GM11168 (cell line): ENCODE data around the gene CYP2A7.
"Not testable (repeated sequence)": the region's sequence is repeated elsewhere in the genome, so short reads cannot be mapped to it uniquely, and the experiment has no call there.

Source experiments
- in situ Hi-C: fragments of 300-500 bp; cut with MboI; formaldehyde crosslinking; loops from one replicate; pipeline ENCODE4 v1.12.0; 2022; ENCODE audit warnings: low sequenced_read_pairs; ENCODE audit not compliant: unreplicated experiment

The CYP2A7 gene

DNA sequence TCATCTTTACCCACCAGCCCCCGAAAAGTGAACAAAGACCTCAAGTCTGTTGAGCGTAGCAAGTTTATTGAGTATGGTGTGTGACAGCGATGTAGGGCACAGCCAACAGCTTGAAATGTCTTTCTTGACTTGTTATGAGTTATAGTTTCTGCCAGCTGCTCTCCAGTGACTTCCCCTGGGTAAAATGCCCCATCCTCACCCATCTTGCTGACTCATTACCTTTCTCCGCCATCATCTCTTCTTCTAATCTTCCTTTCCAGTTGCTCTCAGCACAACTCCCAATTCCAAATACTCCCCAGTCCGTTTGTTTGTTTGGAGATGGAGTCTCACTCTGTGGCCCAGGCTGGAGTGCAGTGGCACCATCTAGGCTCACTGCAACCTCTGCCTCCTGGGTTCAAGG is 18.5 kb upstream of the CYP2A7 start:
- in situ Hi-C loops: not testable (repeated sequence)

- in situ Hi-C loops: not testable (repeated sequence)
Measured at GRCh38 chr19:40899964-40900363, 17.9 kb upstream of the CYP2A7 start.

DNA sequence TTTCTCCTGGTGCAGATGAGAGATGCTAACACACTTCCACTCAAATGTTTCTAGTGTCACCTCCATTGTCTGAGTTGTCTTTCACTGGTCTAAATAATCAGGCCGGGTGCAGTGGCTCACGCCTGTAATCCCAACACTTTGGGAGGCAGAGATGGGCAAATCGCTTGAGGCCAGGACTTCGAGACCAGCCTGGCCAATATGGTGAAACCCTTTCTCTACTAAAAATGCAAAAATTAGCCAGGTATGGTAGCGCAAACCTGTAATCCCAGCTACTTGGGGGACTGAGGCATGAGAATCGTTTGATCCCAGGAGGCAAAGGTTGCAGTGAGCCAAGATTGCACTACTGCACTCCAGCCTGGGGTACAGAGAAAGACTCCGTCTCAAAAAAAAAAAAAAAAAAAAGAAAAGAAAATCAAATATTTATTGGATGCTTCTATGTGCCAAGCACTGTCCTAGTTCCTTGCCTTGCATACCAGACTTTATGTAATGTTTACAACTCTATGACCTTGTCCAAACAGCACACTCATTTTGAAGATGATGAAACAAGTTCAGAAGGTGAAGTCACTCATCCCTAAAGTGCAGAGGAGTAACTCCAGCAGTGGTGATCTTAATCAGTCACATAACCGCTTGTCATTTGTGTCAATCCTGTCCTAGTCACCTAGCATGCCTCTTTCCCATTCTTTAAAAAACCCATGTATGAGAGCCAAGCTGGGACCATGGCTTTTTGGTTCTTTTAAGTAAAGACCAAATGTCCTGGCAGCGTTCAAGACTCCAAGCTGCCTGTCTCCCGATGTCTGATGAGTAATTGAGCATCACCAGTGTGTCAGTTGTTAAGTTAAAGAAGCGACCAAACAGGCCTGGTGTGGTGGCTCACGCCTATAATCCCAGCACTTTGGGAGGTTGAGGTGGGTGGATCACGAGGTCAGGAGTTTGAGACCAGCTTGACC is 15.1 kb upstream of the CYP2A7 start:
- in situ Hi-C loops: not testable (repeated sequence)

DNA sequence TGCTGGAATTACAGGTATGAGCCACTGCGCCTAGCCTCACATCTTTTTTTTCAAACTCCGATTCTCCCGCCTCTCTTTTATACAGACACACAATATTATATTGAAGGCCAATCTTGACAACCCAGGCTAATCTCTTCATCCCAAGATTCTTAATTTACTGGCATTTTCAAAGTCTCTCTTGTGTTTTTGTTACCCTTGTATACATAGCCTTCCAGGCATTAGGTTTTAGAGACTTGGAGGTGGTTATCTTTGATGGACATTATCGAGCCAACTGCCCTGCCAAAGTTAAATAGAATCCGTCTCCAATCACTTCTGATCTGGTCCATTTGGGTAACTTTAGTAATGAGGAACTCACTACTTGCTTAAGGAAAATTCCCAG is 14.4 kb upstream of the CYP2A7 start:
- in situ Hi-C loops: no loop called here

- in situ Hi-C loops: no loop called here
Measured at GRCh38 chr19:40893112-40893511, 11.1 kb upstream of the CYP2A7 start.

GRCh38 chr19:40889366-40889765 is 7.3 kb upstream of the CYP2A7 start:
- in situ Hi-C loops: no loop called here

- in situ Hi-C loops: no loop called here
Measured at GRCh38 chr19:40888191-40888590, 6.2 kb upstream of the CYP2A7 start.

DNA sequence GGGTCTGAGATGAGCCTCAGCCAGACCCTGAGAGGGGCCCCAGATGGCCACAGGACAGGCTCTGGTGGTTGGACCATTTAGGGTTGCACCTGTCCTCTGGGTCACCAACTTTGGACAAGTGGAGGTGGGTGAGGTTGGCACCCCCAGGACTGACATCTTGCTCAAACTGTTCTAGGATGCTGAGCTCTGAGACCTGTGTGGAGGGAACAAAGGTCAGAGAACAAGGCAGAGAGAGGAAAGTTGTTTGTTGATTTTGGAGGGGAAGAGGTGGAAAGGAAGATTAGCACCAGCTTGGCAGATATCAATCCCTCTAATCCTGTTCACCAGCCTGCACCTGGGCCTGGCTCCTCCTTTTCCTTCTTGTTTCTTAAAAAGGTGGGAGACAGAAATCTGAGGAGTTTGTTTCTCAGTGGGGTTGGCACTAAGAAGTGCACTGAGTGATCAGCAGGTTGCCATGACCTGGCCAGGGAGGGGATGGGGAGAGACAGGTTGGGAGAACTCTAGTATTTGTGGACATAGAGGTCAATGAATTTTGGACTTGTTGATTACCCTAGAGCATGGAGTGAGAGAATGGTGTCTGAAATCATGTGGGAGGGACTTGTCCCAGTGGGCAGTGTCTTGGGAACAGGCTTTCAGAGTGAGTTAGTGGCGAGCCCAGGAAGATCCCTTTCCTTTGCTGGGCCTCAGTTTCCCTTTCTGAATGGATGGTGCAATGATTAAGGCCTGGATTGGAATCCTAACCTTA is 2.3 kb upstream of the CYP2A7 start:
- in situ Hi-C loops: loop anchor here (5.0 kb wide), 1 partner anchor 37 kb away; no protein-coding TSS in a partner anchor

- in situ Hi-C loops: not testable (repeated sequence)
Measured at GRCh38 chr19:40879349-40879748, 2.7 kb downstream of the CYP2A7 start.

GRCh38 chr19:40875526-40875951 is 6.5 kb downstream of the CYP2A7 start:
- in situ Hi-C loops: not testable (repeated sequence)

GRCh38 chr19:40874874-40875273 is 7.2 kb downstream of the CYP2A7 start:
- in situ Hi-C loops: not testable (repeated sequence)

DNA sequence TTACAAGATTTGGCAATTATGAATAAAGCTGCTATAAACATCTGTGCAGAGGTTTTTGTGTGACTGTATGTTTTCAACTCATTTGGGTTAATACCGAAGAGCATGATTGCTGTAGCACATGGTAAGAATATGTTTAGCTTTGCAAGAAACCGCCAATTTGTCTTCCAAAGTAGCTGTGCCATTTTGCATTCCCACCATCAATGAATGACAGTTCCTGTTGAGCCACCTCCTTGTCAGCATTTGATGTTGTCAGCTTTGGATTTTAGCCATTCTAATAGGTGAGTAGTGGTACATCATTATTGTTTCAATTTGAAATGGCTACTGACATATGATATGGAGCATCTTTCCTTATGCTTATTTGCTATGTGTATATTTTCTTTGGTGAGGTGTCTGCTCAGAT is 8.2 kb downstream of the CYP2A7 start:
- in situ Hi-C loops: not testable (repeated sequence)

GRCh38 chr19:40872209-40872608 is 9.8 kb downstream of the CYP2A7 start:
- in situ Hi-C loops: no loop called here

GRCh38 chr19:40867701-40868100 is 14.3 kb downstream of the CYP2A7 start:
- in situ Hi-C loops: no loop called here

GRCh38 chr19:40864739-40865496 is 17.1 kb downstream of the CYP2A7 start:
- in situ Hi-C loops: not testable (repeated sequence)

GRCh38 chr19:40862785-40863184 is 19.2 kb downstream of the CYP2A7 start:
- in situ Hi-C loops: no loop called here

- in situ Hi-C loops: no loop called here
Measured at GRCh38 chr19:40862333-40862732, 19.7 kb downstream of the CYP2A7 start.

GRCh38 chr19:40858109-40858508 is 23.9 kb downstream of the CYP2A7 start:
- in situ Hi-C loops: no loop called here

- in situ Hi-C loops: not testable (repeated sequence)
Measured at GRCh38 chr19:40852467-40853152, 29.4 kb downstream of the CYP2A7 start.

GRCh38 chr19:40850277-40850676 is 31.8 kb downstream of the CYP2A7 start, which contains the start of gene CYP2A6:
Gene CYP2A6, minus strand, starts transcription at chr19:40850447. Its CDS starts 21 bp downstream, at chr19:40850426.
- in situ Hi-C loops: not testable (repeated sequence)
